Retinal pigment epithelial cell (primary cell): ENCODE measurements around the gene TMEM236.

Experiments
- DNase-seq: peaks from one replicate; pipeline ENCODE4 v3.0.0-alpha.2; 2010; ENCODE audit warnings: low read depth
- H3K4me3 ChIP-seq: 2 replicates; pipeline ENCODE4 v1.5.1; 2011; ENCODE audit warnings: mild to moderate bottlenecking, low read length, control low read depth, moderate library complexity
- CTCF ChIP-seq: conservative IDR thresholded peaks from 2 replicates; pipeline ENCODE4 v1.5.1; 2011; ENCODE audit warnings: low read depth, low read length, control low read depth, inconsistent platforms

Gene TMEM236

GRCh38 chr10:17795813-17796594 lies 44.0 kb downstream of the TMEM236 start:
- no peak for TF ChIP-seq CTCF
- DNase-seq = no peak
- no peak overlapping the region for H3K4me3 ChIP-seq

GRCh38 chr10:17801507-17801906 lies 49.5 kb downstream of the TMEM236 start:
- no peak for DNase-seq
- TF ChIP-seq CTCF = no peak
- H3K4me3 ChIP-seq = no peak overlapping the region

- DNase-seq = no peak
- no peak overlapping the region for H3K4me3 ChIP-seq
- no peak for TF ChIP-seq CTCF
These were observed 50.3 kb downstream of the TMEM236 start for GRCh38 chr10:17802350-17802749.

GRCh38 chr10:17802976-17803375 lies 51.0 kb downstream of the TMEM236 start:
- no peak for DNase-seq
- no peak overlapping the region for H3K4me3 ChIP-seq
- TF ChIP-seq CTCF = no peak

GRCh38 chr10:17805330-17805729 lies 53.3 kb downstream of the TMEM236 start:
- no peak overlapping the region for H3K4me3 ChIP-seq
- TF ChIP-seq CTCF = no peak
- DNase-seq = no peak

- peak; percentile 49 for TF ChIP-seq CTCF
- no peak for DNase-seq
- no peak overlapping the region for H3K4me3 ChIP-seq
These were observed 54.0 kb downstream of the TMEM236 start for GRCh38 chr10:17805921-17806577.
